ENCODE results near the gene SKAP1. TPM values are rescaled to one million over a fixed set of nuclear protein-coding genes. Genes with fewer than 3 reads are reported as not detected.

Gene SKAP1
- total and polyA plus RNA-seq, 2 donors (not counting 1 experiment from before 2014, with no cell fraction given), result not detected

GRCh38 chr17:48328457-48328856 lies 101.6 kb downstream of the SKAP1 start:
- peaks cover 25% of the 10 kb centered on the region for H3K27me3 ChIP-seq (ENCODE audit: control insufficient read depth, insufficient read depth, low read length)
- no peaks in the 10 kb centered on the region for H3K9me3 ChIP-seq (ENCODE audit: control insufficient read depth, insufficient read depth, low read depth, low read length)
- H3K4me1 ChIP-seq (ENCODE audit: control insufficient read depth, extremely low read depth, insufficient read depth, low read length), result no peaks in the 10 kb centered on the region
- H2AFZ ChIP-seq (ENCODE audit: low read length), result no peak overlapping the region
- H3K27ac ChIP-seq (ENCODE audit: insufficient read depth, low read length), result no peak overlapping the region
- no peaks in the 10 kb centered on the region for H3K79me2 ChIP-seq (ENCODE audit: control insufficient read depth, insufficient read depth, low read length)
- H3K4me2 ChIP-seq (ENCODE audit: extremely low read depth, insufficient read depth, low read length), result no peak overlapping the region
- H3K4me3 ChIP-seq (replicated peaks in 1 of 4; ENCODE audit: control extremely low read depth in 1 of 4, insufficient read depth in 1 of 4, low read depth in 3 of 4, low read length in 4 of 4), result no peak overlapping the region
- TF ChIP-seq CTCF (conservative IDR thresholded peaks at IDR 0.05 in 1 of 2, IDR thresholded peaks at IDR 0.05 in 1 of 2; ENCODE audit: low read depth in 1 of 2, low read length in 2 of 2) (no peak), EZH2 (IDR thresholded peaks at IDR 0.05; ENCODE audit: low read length, missing control alignments) (no peak)
- H3K9ac ChIP-seq (ENCODE audit: insufficient read depth, low read length), result no peak overlapping the region
- no peak for DNase-seq (ENCODE audit: low read depth in 2 of 2)
- no peaks in the 10 kb centered on the region for H4K20me1 ChIP-seq (ENCODE audit: control insufficient read depth, extremely low read depth, insufficient read depth, low read length)
- no peaks in the 10 kb centered on the region for H3K36me3 ChIP-seq (ENCODE audit: control insufficient read depth, insufficient read depth, low read length)

GRCh38 chr17:48326310-48326709 lies 103.7 kb downstream of the SKAP1 start:
- no peak for DNase-seq (ENCODE audit: low read depth in 2 of 2)
- TF ChIP-seq EZH2 (IDR thresholded peaks at IDR 0.05; ENCODE audit: low read length, missing control alignments), result no peak

GRCh38 chr17:48322060-48322459 lies 108.0 kb downstream of the SKAP1 start:
- Histone ChIP-seq H3K79me2 (ENCODE audit: control insufficient read depth, insufficient read depth, low read length) (no peaks in the 10 kb centered on the region), H3K27me3 (ENCODE audit: control insufficient read depth, insufficient read depth, low read length) (peaks cover 17% of the 10 kb centered on the region), H3K36me3 (ENCODE audit: control insufficient read depth, insufficient read depth, low read length) (no peaks in the 10 kb centered on the region), H3K9ac (ENCODE audit: insufficient read depth, low read length) (no peak overlapping the region), H3K9me3 (ENCODE audit: control insufficient read depth, insufficient read depth, low read depth, low read length) (no peaks in the 10 kb centered on the region), H3K4me3 (replicated peaks in 1 of 4; ENCODE audit: control extremely low read depth in 1 of 4, insufficient read depth in 1 of 4, low read depth in 3 of 4, low read length in 4 of 4) (no peak overlapping the region), H3K27ac (ENCODE audit: insufficient read depth, low read length) (no peak overlapping the region), H3K4me1 (ENCODE audit: control insufficient read depth, extremely low read depth, insufficient read depth, low read length) (no peaks in the 10 kb centered on the region), H4K20me1 (ENCODE audit: control insufficient read depth, extremely low read depth, insufficient read depth, low read length) (no peaks in the 10 kb centered on the region), H2AFZ (ENCODE audit: low read length) (no peak overlapping the region), H3K4me2 (ENCODE audit: extremely low read depth, insufficient read depth, low read length) (no peak overlapping the region)
- no peak for TF ChIP-seq EZH2 (IDR thresholded peaks at IDR 0.05; ENCODE audit: low read length, missing control alignments)
- peak; percentile 18 to 31 for TF ChIP-seq CTCF (conservative IDR thresholded peaks at IDR 0.05 in 1 of 2, IDR thresholded peaks at IDR 0.05 in 1 of 2; ENCODE audit: low read depth in 1 of 2, low read length in 2 of 2)
- DNase-seq (ENCODE audit: low read depth in 2 of 2), result peak in 1 of 2 donors; percentile 53

More at GRCh38 chr17:48326310-48326709, 103.7 kb downstream of the SKAP1 start:
- Histone ChIP-seq H3K4me1 (ENCODE audit: control insufficient read depth, extremely low read depth, insufficient read depth, low read length) (no peaks in the 10 kb centered on the region), H3K27me3 (ENCODE audit: control insufficient read depth, insufficient read depth, low read length) (peaks cover 25% of the 10 kb centered on the region), H2AFZ (ENCODE audit: low read length) (no peak overlapping the region), H3K79me2 (ENCODE audit: control insufficient read depth, insufficient read depth, low read length) (no peaks in the 10 kb centered on the region), H3K9me3 (ENCODE audit: control insufficient read depth, insufficient read depth, low read depth, low read length) (no peaks in the 10 kb centered on the region), H3K9ac (ENCODE audit: insufficient read depth, low read length) (no peak overlapping the region), H3K27ac (ENCODE audit: insufficient read depth, low read length) (no peak overlapping the region), H4K20me1 (ENCODE audit: control insufficient read depth, extremely low read depth, insufficient read depth, low read length) (no peaks in the 10 kb centered on the region), H3K36me3 (ENCODE audit: control insufficient read depth, insufficient read depth, low read length) (no peaks in the 10 kb centered on the region), H3K4me2 (ENCODE audit: extremely low read depth, insufficient read depth, low read length) (no peak overlapping the region), H3K4me3 (replicated peaks in 1 of 4; ENCODE audit: control extremely low read depth in 1 of 4, insufficient read depth in 1 of 4, low read depth in 3 of 4, low read length in 4 of 4) (no peak overlapping the region)
